HuH-7.5 (cell line): ENCODE measurements around the gene RIT2.

Source experiments
- DNase-seq: peaks from one replicate; pipeline ENCODE4 v3.0.0; 2011; ENCODE audit warnings: low spot score

RIT2 gene

GRCh38 chr18:42929181-42929580 is 186.3 kb downstream of the RIT2 start:
- no peak for DNase-seq

DNA sequence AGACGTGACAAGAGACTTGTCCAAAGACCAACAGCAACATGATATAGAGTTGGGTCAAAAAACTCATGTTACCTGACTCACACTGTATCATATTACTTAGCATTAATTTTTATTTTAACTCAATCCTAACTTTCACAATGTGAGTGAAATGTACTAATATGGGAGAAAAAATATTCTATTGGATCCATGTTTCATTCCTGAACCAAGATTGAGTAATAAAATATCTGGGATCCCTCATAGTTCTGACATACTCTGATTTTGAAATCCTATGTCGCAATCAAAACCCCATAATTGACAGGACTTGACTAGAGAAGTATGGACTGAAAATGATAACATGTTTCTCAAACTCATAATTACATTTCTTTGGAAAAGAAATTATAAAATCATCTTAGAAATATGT is 190.4 kb downstream of the RIT2 start:
- no peak for DNase-seq

DNA sequence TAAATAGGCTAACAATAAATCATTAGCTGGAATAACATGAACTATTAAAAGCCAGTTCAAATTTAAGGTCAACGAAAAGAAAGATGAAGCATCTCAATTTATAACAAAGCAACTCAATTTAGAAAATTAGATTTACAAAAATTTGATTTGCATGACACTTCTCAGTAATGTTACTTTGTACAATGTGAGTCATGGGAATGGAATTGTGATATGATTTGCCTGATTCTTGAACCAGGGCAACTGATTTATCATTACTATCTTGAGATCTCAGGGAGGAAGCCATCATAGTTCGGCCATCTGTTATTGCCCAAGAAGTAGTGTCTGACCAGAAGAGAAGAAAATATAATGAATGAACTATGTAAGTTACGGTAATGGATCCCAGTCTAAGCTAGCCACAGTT is 193.1 kb downstream of the RIT2 start:
- no peak for DNase-seq

DNA sequence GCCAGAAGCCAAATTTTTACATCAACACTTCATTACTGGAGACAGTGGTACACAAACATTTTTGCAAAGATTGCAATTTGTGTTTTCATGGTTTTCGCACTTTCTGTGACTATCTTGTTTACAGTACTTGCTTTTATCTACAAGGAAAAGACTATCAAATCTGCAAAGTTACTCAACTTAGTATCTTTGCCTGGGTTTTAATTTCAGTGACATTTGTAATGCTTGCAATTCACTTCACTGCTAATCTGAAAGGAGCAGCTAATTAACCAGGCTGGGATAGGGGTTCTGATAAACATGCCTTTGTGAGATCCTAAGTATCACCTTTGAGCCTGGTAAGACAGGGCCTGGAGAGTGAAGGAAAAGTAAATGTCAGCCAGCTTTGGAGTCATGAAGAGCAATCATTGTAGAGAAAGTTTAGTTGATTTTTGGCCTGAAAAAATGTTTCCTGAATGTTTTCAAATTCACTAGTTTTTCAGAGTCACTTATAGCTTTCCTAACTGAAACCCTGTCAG is 194.2 kb downstream of the RIT2 start:
- DNase-seq, result no peak

DNA sequence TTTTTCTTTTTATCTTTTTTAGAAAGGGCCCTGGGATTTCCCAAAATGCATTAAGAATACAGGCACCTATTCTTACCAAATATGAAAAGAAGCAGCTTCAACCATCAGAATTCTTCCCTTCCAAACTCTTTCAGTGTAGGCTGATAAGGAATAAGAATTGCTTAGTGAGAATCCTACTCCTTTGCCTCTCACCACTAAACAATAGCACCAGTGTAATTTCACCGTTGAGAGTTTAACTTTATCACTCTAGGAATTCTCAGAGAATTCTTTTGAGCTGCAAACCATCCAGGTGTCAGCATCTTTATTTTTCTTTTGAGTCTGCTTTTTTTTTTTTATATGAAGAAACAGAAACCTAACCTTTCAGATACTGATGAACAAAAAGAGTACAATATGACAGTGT is 194.9 kb downstream of the RIT2 start:
- DNase-seq, result no peak

- DNase-seq, result no peak
Measured at GRCh38 chr18:42915299-42915698, 200.2 kb downstream of the RIT2 start.

- no peak for DNase-seq
Measured at GRCh38 chr18:42914476-42914875, 201.0 kb downstream of the RIT2 start.

DNA sequence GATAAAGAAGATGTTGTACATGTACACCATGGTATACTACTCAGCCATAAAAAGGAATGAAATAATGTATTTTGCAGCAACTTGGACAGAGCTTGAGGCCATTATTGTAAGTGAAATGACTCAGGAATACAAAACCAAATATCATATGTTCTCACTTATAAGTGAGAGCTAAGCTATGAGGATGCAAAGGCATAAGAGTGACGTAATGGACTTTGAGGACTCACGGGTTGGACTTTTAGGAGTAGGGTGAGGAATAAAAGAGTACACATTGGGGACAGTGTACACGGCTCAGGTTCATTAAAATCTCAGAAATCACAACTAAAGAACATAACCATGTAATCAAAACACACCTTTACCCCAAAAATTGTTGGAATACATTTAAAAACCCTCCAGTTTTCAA is 206.4 kb downstream of the RIT2 start:
- DNase-seq, result no peak

GRCh38 chr18:42906761-42907160 is 208.7 kb downstream of the RIT2 start:
- DNase-seq, result no peak

GRCh38 chr18:42901161-42901560 is 214.3 kb downstream of the RIT2 start:
- DNase-seq, result no peak

- no peak for DNase-seq
Measured at GRCh38 chr18:42893977-42894376, 221.5 kb downstream of the RIT2 start.

DNA sequence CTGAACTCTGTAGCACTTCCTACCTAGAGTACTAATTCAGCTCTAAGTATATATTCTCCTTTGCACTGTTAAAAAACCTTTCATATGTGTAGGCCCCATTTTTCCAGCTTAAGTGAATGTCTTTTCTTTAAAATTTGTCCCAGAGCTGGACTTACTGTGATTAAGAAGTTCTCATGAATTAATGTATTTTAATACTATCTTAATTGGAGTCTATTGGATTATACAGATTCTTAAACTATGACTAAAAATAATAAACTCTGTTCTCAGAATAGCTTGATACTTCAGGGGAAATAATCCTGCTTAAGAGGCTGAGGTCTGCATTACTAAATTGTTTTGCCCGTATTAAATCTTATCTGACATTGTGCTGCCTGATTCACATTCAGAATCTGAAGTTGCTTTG is 223.3 kb downstream of the RIT2 start:
- DNase-seq, result no peak

GRCh38 chr18:42891705-42892104 is 223.8 kb downstream of the RIT2 start:
- DNase-seq, result no peak

GRCh38 chr18:42883169-42883568 is 232.3 kb downstream of the RIT2 start:
- no peak for DNase-seq

- DNase-seq, result no peak
Measured at GRCh38 chr18:42882122-42882521, 233.4 kb downstream of the RIT2 start.

GRCh38 chr18:42872838-42873237 is 242.6 kb downstream of the RIT2 start:
- DNase-seq, result no peak

DNA sequence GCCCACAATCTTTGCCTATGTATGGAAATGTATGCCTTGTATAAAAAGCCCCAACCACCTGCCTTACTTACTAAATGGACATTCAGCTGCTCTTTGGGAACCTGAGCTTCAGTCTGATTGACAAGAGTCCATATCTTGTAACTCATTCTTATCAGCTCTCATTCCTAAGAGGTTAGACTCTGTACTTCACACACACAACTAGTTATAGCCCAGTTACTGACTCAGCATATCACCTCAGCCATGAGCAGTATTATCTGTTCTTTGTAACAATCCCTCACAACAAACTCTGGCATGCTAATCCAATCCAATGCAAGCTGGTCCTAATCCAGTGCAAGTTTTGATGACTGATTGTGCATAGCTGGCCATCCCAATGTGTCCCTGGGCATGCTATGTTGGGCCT is 250.6 kb downstream of the RIT2 start:
- no peak for DNase-seq

- no peak for DNase-seq
Measured at GRCh38 chr18:42861271-42861670, 254.2 kb downstream of the RIT2 start.

DNA sequence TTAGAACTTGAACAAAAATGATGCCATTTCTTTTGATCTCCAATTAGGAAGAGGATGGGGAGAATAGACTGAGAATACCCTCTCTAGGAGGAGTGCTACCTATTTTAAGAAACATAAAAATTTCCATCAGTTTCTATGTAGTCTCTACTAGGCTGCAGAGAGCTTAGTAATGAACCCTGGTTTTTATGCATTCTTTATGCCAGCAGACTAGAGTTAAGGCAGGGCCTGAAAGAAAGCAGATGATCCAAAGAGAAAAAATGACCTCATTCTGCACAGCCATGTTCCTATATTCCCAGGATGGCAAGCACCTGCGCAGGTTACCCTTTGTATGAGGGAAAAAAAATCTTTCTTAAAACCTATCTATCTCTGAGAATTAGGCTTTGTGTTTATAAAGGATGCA is 254.9 kb downstream of the RIT2 start:
- DNase-seq, result no peak

DNA sequence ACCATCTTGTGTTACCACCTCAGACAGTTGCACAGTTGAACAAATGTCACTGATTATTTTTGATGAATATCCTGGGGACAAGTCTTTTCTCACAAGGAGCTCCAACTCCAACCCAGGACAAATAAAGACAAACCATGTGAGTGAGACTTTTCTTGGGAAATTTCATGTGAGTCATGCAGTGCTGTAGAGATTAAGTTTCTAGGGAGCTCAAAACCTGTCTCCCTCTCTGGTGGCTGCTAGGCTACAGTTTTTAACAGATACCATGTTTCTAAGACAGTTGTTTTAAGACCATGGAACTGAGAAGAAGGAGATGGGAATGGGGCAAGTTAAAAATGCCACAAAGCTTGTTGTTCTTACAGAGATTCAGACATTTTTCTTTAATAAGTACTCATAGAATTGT is 255.5 kb downstream of the RIT2 start:
- DNase-seq, result no peak

DNA sequence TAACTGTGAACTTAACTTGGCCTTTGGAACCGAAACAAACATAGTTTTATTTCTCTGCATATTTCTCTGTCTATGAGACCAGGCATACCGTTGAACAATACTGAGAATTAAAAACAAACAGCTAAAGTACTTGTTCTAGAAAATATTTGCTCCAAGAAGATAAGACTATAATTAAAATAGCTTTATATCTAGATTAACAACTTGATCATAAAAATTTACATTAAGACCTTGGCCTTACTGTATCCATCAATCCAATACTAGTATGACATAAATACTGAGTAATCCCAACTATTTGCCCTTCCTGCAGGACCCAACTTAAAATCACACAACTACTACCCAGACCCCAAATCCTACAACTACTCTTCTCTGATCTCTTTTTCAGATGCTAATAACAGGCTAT is 260.9 kb downstream of the RIT2 start:
- no peak for DNase-seq

- no peak for DNase-seq
Measured at GRCh38 chr18:42850174-42851083, 265.1 kb downstream of the RIT2 start.

DNA sequence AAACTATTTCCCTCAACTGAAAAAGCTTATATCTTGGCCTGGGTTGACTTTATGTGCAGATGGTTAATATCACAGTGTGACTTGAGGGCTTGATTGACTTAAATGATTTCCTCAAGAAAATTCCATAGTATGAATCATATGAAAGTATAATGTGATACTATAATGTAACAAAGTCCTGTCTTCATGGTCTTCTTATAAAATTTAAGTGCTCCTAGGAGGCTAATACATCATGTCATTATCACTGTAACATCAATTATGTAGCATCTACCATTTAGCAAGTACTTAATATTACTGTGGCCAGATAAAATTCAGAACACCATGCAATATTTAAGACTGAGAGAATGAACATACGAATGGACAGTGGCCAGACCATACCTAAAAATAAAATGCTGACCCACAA is 276.1 kb downstream of the RIT2 start:
- no peak for DNase-seq

DNA sequence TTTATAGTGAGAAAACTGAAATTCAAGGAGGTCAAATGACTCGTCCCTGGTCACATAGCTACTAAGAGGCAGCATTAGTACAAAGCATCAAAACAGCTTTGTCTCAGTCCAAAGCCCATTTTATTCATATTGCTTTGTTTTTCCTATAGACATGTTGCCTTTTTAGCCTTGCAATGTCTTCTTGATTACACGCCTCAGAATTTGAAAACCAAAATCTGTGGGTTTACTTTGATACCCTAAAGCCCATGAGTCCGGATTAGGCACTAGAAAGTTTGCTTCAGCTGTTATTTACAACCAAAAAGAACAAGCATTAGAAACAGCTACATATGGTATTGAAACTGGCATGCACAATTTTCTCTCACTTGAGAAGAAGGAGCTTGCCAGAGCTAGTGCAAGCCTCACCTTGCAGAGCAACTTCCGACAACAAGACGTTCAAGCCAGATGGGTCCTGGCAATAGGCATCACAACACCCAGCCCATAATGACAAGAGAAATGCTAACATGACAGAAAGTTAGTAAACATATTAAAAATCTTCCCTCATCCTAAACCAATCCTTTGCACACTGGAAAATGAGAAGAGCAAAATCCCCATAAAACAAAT is 276.8 kb downstream of the RIT2 start:
- DNase-seq, result no peak
